GM12874 (cell line): ENCODE measurements around the gene NIM1K.

Source experiments
- CTCF ChIP-seq: IDR thresholded peaks from 2 replicates; pipeline ENCODE4 v1.5.1; 2011; ENCODE audit warnings: low read depth, mild to moderate bottlenecking, control low read depth, low read length, moderate library complexity; ENCODE audit not compliant: insufficient read depth

The NIM1K gene

GRCh38 chr5:43152946-43153345 lies 39.1 kb upstream of the NIM1K start:
- no peak for TF ChIP-seq CTCF

- TF ChIP-seq CTCF = no peak
These were observed 37.6 kb upstream of the NIM1K start for GRCh38 chr5:43154469-43154868.

GRCh38 chr5:43155394-43156096 lies 36.5 kb upstream of the NIM1K start:
- no peak for TF ChIP-seq CTCF

- no peak for TF ChIP-seq CTCF
These were observed 35.6 kb upstream of the NIM1K start for GRCh38 chr5:43156388-43156787.

- no peak for TF ChIP-seq CTCF
These were observed 35.0 kb upstream of the NIM1K start for GRCh38 chr5:43157068-43157467.

- no peak for TF ChIP-seq CTCF
These were observed 30.8 kb upstream of the NIM1K start for GRCh38 chr5:43161244-43161643.

- TF ChIP-seq CTCF = no peak
These were observed 26.7 kb upstream of the NIM1K start for GRCh38 chr5:43165323-43165722.

- TF ChIP-seq CTCF = no peak
These were observed 23.9 kb upstream of the NIM1K start for GRCh38 chr5:43168175-43168574.
